Measurements from ENCODE around the gene OR52B4.
"Not testable (repeated sequence)": the region's sequence is repeated elsewhere in the genome, so short reads cannot be mapped to it uniquely, and the experiment has no call there.

The OR52B4 gene

GRCh38 chr11:4388221-4388620 lies 20.0 kb upstream of the OR52B4 start:
- Histone ChIP-seq H3K27me3 (replicated peaks) (no peaks in the 10 kb centered on the region), H3K4me3 (ENCODE audit: low read depth, low read length) (no peak overlapping the region), H3K36me3 (replicated peaks) (peaks cover 35% of the 10 kb centered on the region), H3K27ac (no peak overlapping the region)
- in situ Hi-C loops (cut with HindIII; ENCODE audit: low pct_ligation_motif_present, low sequenced_read_pairs) = no loop called here
- TF ChIP-seq CTCF (IDR thresholded peaks at IDR 0.05; ENCODE audit: low read depth, low read length, missing control alignments) = no peak
- DNase-seq = no peak

- no peak for DNase-seq
- Histone ChIP-seq H3K4me3 (ENCODE audit: low read depth, low read length) (no peak overlapping the region), H3K27me3 (replicated peaks) (no peaks in the 10 kb centered on the region), H3K27ac (no peak overlapping the region), H3K36me3 (replicated peaks) (peaks cover 35% of the 10 kb centered on the region)
- in situ Hi-C loops (cut with HindIII; ENCODE audit: low pct_ligation_motif_present, low sequenced_read_pairs) = no loop called here
- no peak for TF ChIP-seq CTCF (IDR thresholded peaks at IDR 0.05; ENCODE audit: low read depth, low read length, missing control alignments)
These were observed 18.0 kb upstream of the OR52B4 start for GRCh38 chr11:4385978-4386740.

- Histone ChIP-seq H3K36me3 (replicated peaks) (peaks cover 13% of the 10 kb centered on the region), H3K27ac (no peak overlapping the region), H3K4me3 (ENCODE audit: low read depth, low read length) (no peak overlapping the region), H3K27me3 (replicated peaks) (no peaks in the 10 kb centered on the region)
- in situ Hi-C loops (cut with HindIII; ENCODE audit: low pct_ligation_motif_present, low sequenced_read_pairs) = no loop called here
- no peak for TF ChIP-seq CTCF (IDR thresholded peaks at IDR 0.05; ENCODE audit: low read depth, low read length, missing control alignments)
- DNase-seq = no peak
These were observed 13.7 kb upstream of the OR52B4 start for GRCh38 chr11:4381901-4382300.

- in situ Hi-C loops (cut with HindIII; ENCODE audit: low pct_ligation_motif_present, low sequenced_read_pairs) = no loop called here
- no peak for DNase-seq
- Histone ChIP-seq H3K27ac (no peak overlapping the region), H3K4me3 (ENCODE audit: low read depth, low read length) (no peak overlapping the region), H3K36me3 (replicated peaks) (no peaks in the 10 kb centered on the region), H3K27me3 (replicated peaks) (no peaks in the 10 kb centered on the region)
- TF ChIP-seq CTCF (IDR thresholded peaks at IDR 0.05; ENCODE audit: low read depth, low read length, missing control alignments) = no peak
These were observed 7.4 kb upstream of the OR52B4 start for GRCh38 chr11:4375431-4376140.

- Histone ChIP-seq H3K4me3 (ENCODE audit: low read depth, low read length) (no peak overlapping the region), H3K27me3 (replicated peaks) (no peaks in the 10 kb centered on the region), H3K27ac (no peak overlapping the region), H3K36me3 (replicated peaks) (no peaks in the 10 kb centered on the region)
- TF ChIP-seq CTCF (IDR thresholded peaks at IDR 0.05; ENCODE audit: low read depth, low read length, missing control alignments) = no peak
- in situ Hi-C loops (cut with HindIII; ENCODE audit: low pct_ligation_motif_present, low sequenced_read_pairs) = no loop called here
- no peak for DNase-seq
These were observed 2.0 kb upstream of the OR52B4 start for GRCh38 chr11:4370166-4370565.

- H3K36me3 ChIP-seq (replicated peaks); H3K27me3 ChIP-seq (replicated peaks); H3K27ac ChIP-seq; in situ Hi-C loops (cut with HindIII; ENCODE audit: low pct_ligation_motif_present, low sequenced_read_pairs); H3K4me3 ChIP-seq (ENCODE audit: low read depth, low read length); DNase-seq: not testable (repeated sequence)
These were observed 20.0 kb downstream of the OR52B4 start for GRCh38 chr11:4348142-4348541.

GRCh38 chr11:4345366-4345765 lies 22.8 kb downstream of the OR52B4 start:
- DNase-seq; H3K27me3 ChIP-seq (replicated peaks); H3K27ac ChIP-seq; H3K4me3 ChIP-seq (ENCODE audit: low read depth, low read length); H3K36me3 ChIP-seq (replicated peaks); in situ Hi-C loops (cut with HindIII; ENCODE audit: low pct_ligation_motif_present, low sequenced_read_pairs): not testable (repeated sequence)

- in situ Hi-C loops (cut with HindIII; ENCODE audit: low pct_ligation_motif_present, low sequenced_read_pairs); H3K27me3 ChIP-seq (replicated peaks); H3K36me3 ChIP-seq (replicated peaks); H3K27ac ChIP-seq; DNase-seq; H3K4me3 ChIP-seq (ENCODE audit: low read depth, low read length): not testable (repeated sequence)
These were observed 33.8 kb downstream of the OR52B4 start for GRCh38 chr11:4334356-4334755.

Measured in brain microvascular endothelial cell (primary cell).